ENCODE data around the gene FAM3A. TPM values are rescaled to one million over a fixed set of nuclear protein-coding genes. Genes with fewer than 3 reads are reported as not detected.

FAM3A gene
- polyA plus RNA-seq, 1 donor from 2014 or later, result 23.6 TPM

GRCh38 chrX:154517101-154517781 lies 1.2 kb upstream of the FAM3A start:
- no peaks in the 10 kb centered on the region for H3K27me3 Mint-ChIP-seq
- H3K27ac Mint-ChIP-seq, result peak overlapping the region in 1 of 3 donors; percentile 71
- peaks cover 4 to 10% (median 6%) of the 10 kb centered on the region in 3 donors for H3K4me1 Mint-ChIP-seq
- no peaks in the 10 kb centered on the region for H3K36me3 Mint-ChIP-seq
- H3K4me3 Mint-ChIP-seq, result peak overlapping the region; percentile 17 to 94 (median 53)
- peaks cover 0 to 2% (median 0%) of the 10 kb centered on the region in 3 donors for H3K9me3 Mint-ChIP-seq

- Mint-ChIP-seq H3K27ac (peak overlapping the region; percentile 82 to 91 (median 90)), H3K27me3 (no peaks in the 10 kb centered on the region), H3K4me1 (peaks cover 4 to 10% (median 6%) of the 10 kb centered on the region in 3 donors), H3K36me3 (no peaks in the 10 kb centered on the region), H3K4me3 (peak overlapping the region; percentile 84 to 94 (median 94)), H3K9me3 (peaks cover 0 to 2% (median 0%) of the 10 kb centered on the region in 3 donors)
Measured at GRCh38 chrX:154516656-154517100, 646 bp upstream of the FAM3A start.

GRCh38 chrX:154515090-154515965 lies 704 bp downstream of the FAM3A start:
- Mint-ChIP-seq H3K27ac (peak overlapping the region; percentile 66 to 87 (median 86)), H3K27me3 (no peaks in the 10 kb centered on the region), H3K9me3 (peaks cover 0 to 2% (median 0%) of the 10 kb centered on the region in 3 donors), H3K4me1 (peaks cover 4 to 10% (median 8%) of the 10 kb centered on the region in 3 donors), H3K36me3 (no peaks in the 10 kb centered on the region), H3K4me3 (peak overlapping the region; percentile 79 to 94 (median 86))

GRCh38 chrX:154513716-154514115 lies 2.3 kb downstream of the FAM3A start:
- Mint-ChIP-seq H3K27me3 (no peaks in the 10 kb centered on the region), H3K4me1 (peaks cover 4 to 10% (median 8%) of the 10 kb centered on the region in 3 donors), H3K36me3 (peaks cover 3% of the 10 kb centered on the region), H3K9me3 (peaks cover 2 to 5% (median 4%) of the 10 kb centered on the region in 3 donors), H3K27ac (peak overlapping the region in 1 of 3 donors; percentile 76), H3K4me3 (no peak overlapping the region)

GRCh38 chrX:154512879-154513553 lies 3.0 kb downstream of the FAM3A start:
- Mint-ChIP-seq H3K9me3 (peaks cover 2 to 5% (median 4%) of the 10 kb centered on the region in 3 donors), H3K4me3 (no peak overlapping the region), H3K27me3 (peaks cover 2% of the 10 kb centered on the region), H3K4me1 (peaks cover 4 to 10% (median 8%) of the 10 kb centered on the region in 3 donors), H3K36me3 (peaks cover 3% of the 10 kb centered on the region), H3K27ac (no peak overlapping the region)

GRCh38 chrX:154511761-154512160 lies 4.3 kb downstream of the FAM3A start:
- Mint-ChIP-seq H3K27ac (peak overlapping the region in 1 of 3 donors; percentile 28), H3K4me1 (peaks cover 4 to 10% (median 8%) of the 10 kb centered on the region in 3 donors), H3K9me3 (peaks cover 2 to 5% (median 4%) of the 10 kb centered on the region in 3 donors), H3K4me3 (no peak overlapping the region), H3K36me3 (peaks cover 3% of the 10 kb centered on the region), H3K27me3 (peaks cover 2% of the 10 kb centered on the region)

GRCh38 chrX:154509455-154509854 lies 6.6 kb downstream of the FAM3A start:
- Mint-ChIP-seq H3K4me3 (peak overlapping the region in 1 of 4 donors; percentile 52), H3K4me1 (peaks cover 0 to 2% (median 0%) of the 10 kb centered on the region in 3 donors), H3K9me3 (peaks cover 2 to 5% (median 4%) of the 10 kb centered on the region in 3 donors), H3K36me3 (peaks cover 4% of the 10 kb centered on the region), H3K27me3 (peaks cover 2% of the 10 kb centered on the region), H3K27ac (peak overlapping the region in 1 of 3 donors; percentile 5)

- Mint-ChIP-seq H3K27ac (peak overlapping the region in 1 of 3 donors; percentile 44), H3K9me3 (peaks cover 2 to 5% (median 2%) of the 10 kb centered on the region in 3 donors), H3K27me3 (peaks cover 2% of the 10 kb centered on the region), H3K4me1 (peaks cover 0 to 2% (median 0%) of the 10 kb centered on the region in 3 donors), H3K36me3 (peaks cover 4% of the 10 kb centered on the region), H3K4me3 (no peak overlapping the region)
Measured at GRCh38 chrX:154508384-154508745, 7.7 kb downstream of the FAM3A start.

GRCh38 chrX:154507673-154508383 lies 8.2 kb downstream of the FAM3A start:
- peaks cover 2 to 5% (median 2%) of the 10 kb centered on the region in 3 donors for H3K9me3 Mint-ChIP-seq
- peaks cover 4% of the 10 kb centered on the region for H3K36me3 Mint-ChIP-seq
- H3K4me3 Mint-ChIP-seq, result no peak overlapping the region
- peaks cover 2% of the 10 kb centered on the region for H3K27me3 Mint-ChIP-seq
- H3K4me1 Mint-ChIP-seq, result peaks cover 0 to 2% (median 0%) of the 10 kb centered on the region in 3 donors
- no peak overlapping the region for H3K27ac Mint-ChIP-seq

GRCh38 chrX:154506483-154507332 lies 9.3 kb downstream of the FAM3A start:
- Mint-ChIP-seq H3K4me3 (no peak overlapping the region), H3K9me3 (peaks cover 2 to 5% (median 2%) of the 10 kb centered on the region in 3 donors), H3K27ac (no peak overlapping the region), H3K36me3 (peaks cover 4% of the 10 kb centered on the region), H3K4me1 (peaks cover 0 to 2% (median 0%) of the 10 kb centered on the region in 3 donors), H3K27me3 (peaks cover 2% of the 10 kb centered on the region)

- no peak overlapping the region for H3K27ac Mint-ChIP-seq
- no peak overlapping the region for H3K4me3 Mint-ChIP-seq
- H3K36me3 Mint-ChIP-seq, result peaks cover 4% of the 10 kb centered on the region
- no peaks in the 10 kb centered on the region for H3K4me1 Mint-ChIP-seq
- H3K27me3 Mint-ChIP-seq, result peaks cover 2% of the 10 kb centered on the region
- H3K9me3 Mint-ChIP-seq, result peaks cover 2 to 5% (median 2%) of the 10 kb centered on the region in 3 donors
Measured at GRCh38 chrX:154505734-154506133, 10.3 kb downstream of the FAM3A start.

GRCh38 chrX:154502989-154503388 lies 13.0 kb downstream of the FAM3A start:
- H3K9me3 Mint-ChIP-seq, result no peaks in the 10 kb centered on the region
- no peak overlapping the region for H3K4me3 Mint-ChIP-seq
- H3K27me3 Mint-ChIP-seq, result peaks cover 2% of the 10 kb centered on the region
- H3K27ac Mint-ChIP-seq, result no peak overlapping the region
- H3K4me1 Mint-ChIP-seq, result peaks cover 0 to under 1% (median under 1%) of the 10 kb centered on the region in 3 donors
- H3K36me3 Mint-ChIP-seq, result peaks cover 2% of the 10 kb centered on the region

- no peak overlapping the region for H3K4me3 Mint-ChIP-seq
- H3K27me3 Mint-ChIP-seq, result peaks cover 2% of the 10 kb centered on the region
- peaks cover 0 to 7% (median 3%) of the 10 kb centered on the region in 3 donors for H3K4me1 Mint-ChIP-seq
- H3K27ac Mint-ChIP-seq, result no peak overlapping the region
- H3K36me3 Mint-ChIP-seq, result peaks cover 4% of the 10 kb centered on the region
- H3K9me3 Mint-ChIP-seq, result no peaks in the 10 kb centered on the region
Measured at GRCh38 chrX:154502098-154502497, 13.9 kb downstream of the FAM3A start.

Measured in IgD-negative memory B cell (primary cell).